Activated naive CD4-positive, alpha-beta T cell (primary cell): ENCODE data around the gene BRD8.
"Not testable (repeated sequence)": the region's sequence is repeated elsewhere in the genome, so short reads cannot be mapped to it uniquely, and the experiment has no call there.

ENCODE experiments used
- DNase-seq, 4 experiments: peaks; one replicate each; lab custom pipeline; 2025; lab: John Stamatoyannopoulos, UW

BRD8 gene

GRCh38 chr5:138178516-138179276 lies at the start of gene BRD8, which contains the start of gene KIF20A:
TSS of gene BRD8 (minus strand) at chr5:138178630. CDS start at chr5:138178614, 16 bp downstream.
TSS of gene KIF20A (plus strand) at chr5:138179112. CDS start at chr5:138179681, 569 bp downstream.
- peak; percentile 39 to 78 (median 66) for DNase-seq

GRCh38 chr5:138226910-138227309 lies 48.5 kb upstream of the BRD8 start:
- DNase-seq: no peak

- DNase-seq: no peak
These were observed 46.3 kb upstream of the BRD8 start for GRCh38 chr5:138224712-138225111.

- DNase-seq: no peak
These were observed 45.1 kb upstream of the BRD8 start for GRCh38 chr5:138223532-138223931.

- DNase-seq: no peak
These were observed 38.4 kb upstream of the BRD8 start for GRCh38 chr5:138216799-138217198.

GRCh38 chr5:138213161-138214029 lies 35.0 kb upstream of the BRD8 start, which contains the start of gene CDC23:
TSS of gene CDC23 (minus strand) at chr5:138213323. CDS start at chr5:138213312, 11 bp downstream.
- DNase-seq: peak; percentile 63 to 80 (median 69)

GRCh38 chr5:138212828-138213160 lies 34.4 kb upstream of the BRD8 start:
- DNase-seq: no peak

- no peak for DNase-seq
These were observed 32.6 kb upstream of the BRD8 start for GRCh38 chr5:138210985-138211384.

GRCh38 chr5:138193859-138194258 lies 15.4 kb upstream of the BRD8 start:
- not testable (repeated sequence) for DNase-seq

GRCh38 chr5:138192826-138193225 lies 14.4 kb upstream of the BRD8 start:
- no peak for DNase-seq

- DNase-seq: no peak
These were observed 10.2 kb upstream of the BRD8 start for GRCh38 chr5:138188626-138189025.

GRCh38 chr5:138186002-138186447 lies 7.6 kb upstream of the BRD8 start:
- DNase-seq: no peak

- DNase-seq: no peak
These were observed 4.4 kb upstream of the BRD8 start for GRCh38 chr5:138182808-138183207.

GRCh38 chr5:138180841-138181240 lies 2.4 kb upstream of the BRD8 start:
- no peak for DNase-seq

- DNase-seq: no peak
These were observed 1.9 kb upstream of the BRD8 start for GRCh38 chr5:138180183-138180782.

- no peak for DNase-seq
These were observed 937 bp upstream of the BRD8 start for GRCh38 chr5:138179277-138179857.

GRCh38 chr5:138177941-138178515 lies 402 bp downstream of the BRD8 start:
- no peak for DNase-seq

GRCh38 chr5:138170299-138170698 lies 8.1 kb downstream of the BRD8 start:
- no peak for DNase-seq

- no peak for DNase-seq
These were observed 9.3 kb downstream of the BRD8 start for GRCh38 chr5:138169124-138169523.

- DNase-seq: no peak
These were observed 14.7 kb downstream of the BRD8 start for GRCh38 chr5:138163721-138164120.

GRCh38 chr5:138160706-138161105 lies 17.7 kb downstream of the BRD8 start:
- no peak for DNase-seq

GRCh38 chr5:138159666-138160065 lies 18.8 kb downstream of the BRD8 start:
- no peak for DNase-seq
